ENCODE data around the gene CPNE8.

Gene CPNE8

DNA sequence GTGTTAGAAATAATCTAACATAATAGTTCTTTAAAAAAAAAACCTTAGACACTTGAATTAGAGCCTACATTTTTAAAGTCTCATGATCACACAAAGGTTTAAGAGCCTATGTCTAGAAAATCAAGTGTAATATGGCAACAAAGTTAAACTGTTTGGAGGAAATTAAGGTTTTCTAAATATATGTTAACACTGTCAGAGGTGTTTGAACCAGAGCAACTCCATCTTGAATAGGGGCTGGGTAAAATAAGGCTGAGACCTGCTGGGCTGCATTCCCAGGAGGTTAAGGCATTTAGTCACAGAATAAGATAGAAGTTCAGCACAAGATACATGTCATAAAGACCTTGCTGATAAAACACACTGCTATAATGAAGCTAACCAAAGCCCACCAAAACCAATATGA is 12.4 kb downstream of the CPNE8 start:
- no peak for DNase-seq

DNA sequence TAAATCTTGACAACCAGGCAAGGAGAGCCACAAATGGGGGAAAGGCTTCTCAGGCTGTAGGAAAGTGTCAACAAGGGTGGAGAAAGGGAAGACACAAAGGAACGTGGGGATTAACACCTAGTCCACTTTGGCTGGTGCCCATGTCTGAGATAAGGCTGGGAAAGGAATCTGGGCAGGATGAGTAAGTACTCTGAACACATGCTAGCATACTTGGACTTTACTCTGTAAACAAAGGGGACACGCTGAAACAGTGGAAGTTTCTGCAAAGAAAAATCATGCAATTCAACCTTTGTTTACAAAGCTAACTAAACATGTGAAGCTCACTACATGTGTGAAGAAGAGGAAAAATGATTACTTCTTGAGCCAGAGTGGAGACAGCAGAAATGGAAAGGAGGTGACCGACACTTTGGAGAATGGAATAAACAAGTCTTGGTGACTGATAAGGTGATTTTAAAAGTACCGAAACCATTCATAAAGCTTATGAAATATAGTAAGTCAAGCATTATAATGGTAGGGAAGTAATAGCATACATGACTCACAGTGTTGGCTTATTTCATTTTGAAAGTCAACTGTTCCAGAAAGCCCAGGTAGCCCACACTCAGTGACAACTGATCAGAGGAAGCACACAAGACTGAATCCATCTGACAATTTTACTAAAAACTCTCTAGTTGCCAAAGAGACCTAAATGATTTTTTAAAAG is 13.2 kb downstream of the CPNE8 start:
- no peak for DNase-seq

DNA sequence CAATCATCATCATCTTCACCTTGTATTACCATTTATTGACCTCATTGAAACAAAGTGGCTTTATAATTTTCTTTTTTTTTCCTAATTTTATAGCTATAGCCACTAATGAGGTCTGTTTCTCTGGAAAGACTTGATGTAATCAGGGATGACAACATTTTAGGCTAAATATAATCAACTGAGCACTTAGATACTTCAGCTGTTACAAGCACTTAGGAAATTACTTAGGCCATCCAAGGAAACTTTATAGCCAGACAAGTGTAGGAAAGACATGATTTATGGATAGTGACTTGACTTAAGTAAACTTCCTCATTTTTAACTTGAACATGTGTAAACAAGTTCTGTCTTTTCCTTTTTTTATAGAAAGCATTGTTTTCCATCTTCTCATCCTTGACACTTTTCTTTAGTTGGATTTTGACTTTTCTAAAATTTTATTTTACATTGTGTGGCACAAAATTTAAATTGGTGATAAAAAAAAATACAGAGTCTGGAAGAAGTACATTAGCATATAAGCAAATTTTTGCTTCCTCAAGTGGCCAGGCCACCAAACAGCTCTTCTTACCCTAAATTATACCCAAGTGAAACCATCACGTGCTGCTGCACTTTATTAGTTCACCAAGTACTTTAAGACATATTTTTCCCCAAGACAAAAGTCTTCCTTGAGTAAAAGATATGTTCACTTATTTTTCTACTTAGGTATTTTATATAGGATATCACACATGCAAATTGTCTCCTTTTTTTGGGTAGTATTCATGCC is 15.1 kb downstream of the CPNE8 start:
- DNase-seq: no peak

DNA sequence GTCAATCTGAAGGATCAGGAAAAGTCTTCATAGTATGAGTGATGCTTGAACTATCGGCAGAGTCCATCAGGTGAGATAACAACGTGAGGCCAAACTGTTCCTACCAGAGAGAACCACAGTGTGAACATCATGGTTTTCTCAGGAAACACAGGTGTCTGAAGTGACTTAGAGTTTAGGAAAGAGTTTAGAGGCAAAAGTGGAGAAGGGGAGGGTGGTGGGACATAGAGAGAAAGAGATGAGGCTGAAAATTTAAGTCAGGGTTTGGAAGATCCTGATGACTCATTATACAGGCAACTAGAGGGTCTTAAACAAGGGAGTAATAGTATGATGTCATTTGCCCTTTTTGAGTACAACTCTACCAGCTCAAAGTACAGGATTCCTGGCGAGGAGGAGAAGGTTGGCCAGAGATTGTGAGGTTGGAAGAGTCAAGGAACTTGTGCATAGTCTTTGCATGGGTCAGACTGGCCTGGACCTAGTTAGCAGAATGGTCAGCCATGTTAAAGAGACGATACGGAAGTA is 16.0 kb downstream of the CPNE8 start:
- DNase-seq: no peak

DNA sequence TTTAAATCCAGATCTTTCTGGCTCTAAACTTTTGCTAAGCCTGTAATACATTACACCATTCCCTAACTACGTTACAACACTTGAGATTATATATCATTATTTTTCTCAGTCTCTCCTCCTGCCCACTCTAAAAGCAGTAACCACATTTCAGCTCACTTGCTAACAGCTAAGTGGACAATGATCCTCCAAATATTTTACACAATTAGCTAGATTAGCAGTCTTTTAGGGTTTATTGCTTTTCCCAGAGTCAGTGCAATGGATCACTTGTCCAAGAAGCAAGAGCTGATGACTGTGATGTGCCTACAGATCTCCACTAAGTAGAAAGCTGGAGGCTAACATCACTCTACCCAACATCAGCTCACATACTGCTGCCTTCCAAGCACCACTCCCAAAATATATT is 17.6 kb downstream of the CPNE8 start:
- no peak for DNase-seq

DNA sequence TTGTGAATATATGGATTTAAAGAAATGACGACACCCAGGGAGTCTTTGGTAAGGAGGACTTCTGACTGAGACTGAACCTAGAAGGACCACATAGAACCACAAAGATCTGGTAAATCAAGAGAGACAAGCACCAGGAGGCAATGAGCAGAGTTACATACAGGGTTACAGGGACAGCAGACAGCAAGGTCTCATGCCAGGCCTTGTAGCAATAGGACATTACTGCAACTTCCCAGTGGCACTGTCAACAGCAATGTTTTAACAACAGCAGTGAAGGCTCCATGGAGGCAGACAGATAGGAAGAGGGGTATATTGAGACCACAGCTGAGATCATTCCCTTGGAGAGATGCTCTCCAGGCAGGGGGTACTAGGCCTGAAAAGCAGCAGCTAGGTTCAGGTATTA is 18.5 kb downstream of the CPNE8 start:
- DNase-seq: no peak

DNA sequence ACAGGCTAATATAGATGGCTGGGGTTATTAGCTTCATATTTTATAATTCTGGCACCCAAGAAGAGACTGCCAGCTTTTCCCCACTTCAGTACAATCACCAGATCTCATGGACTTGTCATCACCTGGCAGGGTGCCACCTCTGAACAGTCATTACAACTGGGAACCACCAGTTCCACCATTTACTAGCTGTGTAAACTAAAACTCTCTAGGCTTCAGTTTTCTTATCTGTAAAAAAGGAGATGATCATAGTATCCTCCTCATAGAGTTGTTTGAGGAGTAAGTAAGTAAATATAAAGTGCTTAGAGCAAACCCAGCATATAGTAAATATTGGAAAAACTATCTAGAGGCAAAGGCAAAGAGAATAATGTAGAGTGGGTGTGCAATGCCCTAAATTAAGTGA is 19.3 kb downstream of the CPNE8 start:
- peak in 1 of 2 experiments; percentile 17 for DNase-seq

DNA sequence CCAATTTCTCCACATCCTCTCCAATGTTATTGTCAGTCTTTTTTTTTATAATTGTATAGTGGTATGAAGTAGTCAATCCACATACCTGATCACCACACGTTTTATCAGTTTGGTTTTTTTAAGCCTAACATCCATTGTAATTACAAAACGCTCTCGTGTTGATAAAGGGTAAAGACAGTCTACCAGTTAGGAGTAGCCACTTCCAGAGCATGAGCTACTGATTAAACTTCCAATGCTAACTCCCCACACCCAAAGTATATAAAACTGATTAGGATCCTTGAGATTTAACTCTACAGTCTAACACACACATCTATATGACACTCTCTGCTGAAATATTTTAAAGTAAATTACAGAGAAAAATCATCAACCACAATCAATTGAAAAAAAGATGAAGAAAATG is 20.7 kb downstream of the CPNE8 start:
- DNase-seq: no peak

DNA sequence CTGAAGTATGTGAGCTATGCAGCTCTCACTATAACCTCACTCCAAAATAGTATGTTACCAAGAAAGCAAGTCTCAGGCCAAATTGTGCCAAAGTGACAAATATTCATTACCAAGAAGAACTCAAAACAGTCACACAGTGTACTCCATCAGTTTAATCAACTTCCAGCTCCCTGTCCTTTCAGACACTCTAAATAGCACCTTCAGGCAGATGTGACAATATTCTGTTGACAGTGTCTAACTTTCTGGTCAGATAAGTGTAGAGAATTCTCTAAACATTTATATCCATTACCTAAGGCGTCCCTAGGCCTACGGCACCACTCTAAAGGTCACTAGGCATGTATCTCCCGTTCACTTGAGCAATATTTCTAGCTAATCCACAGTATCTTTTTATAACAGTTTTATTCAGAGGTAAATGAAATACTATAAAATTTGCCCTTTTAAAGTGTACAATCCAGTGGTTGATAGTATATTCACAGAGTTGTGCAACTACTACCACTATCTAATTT is 21.7 kb downstream of the CPNE8 start:
- DNase-seq: no peak

DNA sequence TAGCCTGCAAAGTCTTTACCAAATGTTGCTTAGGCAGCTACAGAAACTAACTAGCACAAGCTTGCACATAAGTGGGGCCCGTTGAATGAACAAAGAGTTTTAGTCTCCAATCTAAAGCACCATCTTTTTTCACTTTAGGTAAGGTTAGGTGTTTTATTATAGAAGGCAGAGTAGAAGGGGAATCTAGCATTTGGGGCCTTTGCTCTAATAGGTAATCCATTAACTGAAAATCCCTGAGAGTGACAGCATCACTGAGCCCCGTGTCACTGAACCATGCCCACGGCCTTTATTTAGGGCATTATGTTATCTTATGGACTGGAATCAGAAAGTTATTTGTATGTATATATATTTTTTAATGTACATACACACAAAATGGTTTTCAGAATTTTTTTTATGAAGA is 25.1 kb downstream of the CPNE8 start:
- no peak for DNase-seq

DNA sequence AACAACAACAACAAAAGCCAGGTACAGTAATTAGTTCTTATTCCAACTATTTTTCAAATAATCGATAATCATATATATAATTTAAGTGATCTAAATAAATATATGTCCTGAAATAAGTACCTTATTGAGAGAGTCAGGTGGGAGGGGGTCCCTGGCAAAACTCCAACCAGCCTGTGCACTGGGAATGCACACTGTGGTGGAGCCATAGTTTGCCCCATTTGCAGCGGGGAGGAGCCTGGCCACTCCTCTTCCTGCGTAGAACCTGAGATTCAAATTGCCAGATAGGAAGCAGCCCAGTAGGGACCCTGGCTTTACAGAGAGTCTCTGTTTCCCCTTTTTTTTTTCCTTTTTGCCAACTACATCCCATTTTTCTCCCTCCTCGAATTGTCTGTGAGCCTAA is 26.4 kb downstream of the CPNE8 start:
- no peak for DNase-seq

DNA sequence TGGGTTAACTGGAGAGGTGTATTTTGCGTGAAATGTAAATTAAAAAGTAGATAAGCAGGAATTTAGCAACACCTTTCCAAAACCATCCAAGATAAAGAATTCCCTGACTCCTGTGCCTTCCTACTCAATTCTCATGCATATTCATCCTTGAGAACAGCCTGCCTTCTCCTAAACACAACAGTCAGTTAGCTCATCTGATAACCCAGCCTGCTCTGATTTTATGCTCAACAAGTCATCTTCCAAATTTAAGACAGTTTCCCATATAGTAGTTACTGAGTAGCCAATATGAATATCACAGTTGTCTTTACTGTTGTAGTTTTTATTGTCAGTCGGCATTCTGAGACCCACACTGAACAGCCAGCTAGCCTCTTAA is 27.1 kb downstream of the CPNE8 start:
- DNase-seq: no peak

DNA sequence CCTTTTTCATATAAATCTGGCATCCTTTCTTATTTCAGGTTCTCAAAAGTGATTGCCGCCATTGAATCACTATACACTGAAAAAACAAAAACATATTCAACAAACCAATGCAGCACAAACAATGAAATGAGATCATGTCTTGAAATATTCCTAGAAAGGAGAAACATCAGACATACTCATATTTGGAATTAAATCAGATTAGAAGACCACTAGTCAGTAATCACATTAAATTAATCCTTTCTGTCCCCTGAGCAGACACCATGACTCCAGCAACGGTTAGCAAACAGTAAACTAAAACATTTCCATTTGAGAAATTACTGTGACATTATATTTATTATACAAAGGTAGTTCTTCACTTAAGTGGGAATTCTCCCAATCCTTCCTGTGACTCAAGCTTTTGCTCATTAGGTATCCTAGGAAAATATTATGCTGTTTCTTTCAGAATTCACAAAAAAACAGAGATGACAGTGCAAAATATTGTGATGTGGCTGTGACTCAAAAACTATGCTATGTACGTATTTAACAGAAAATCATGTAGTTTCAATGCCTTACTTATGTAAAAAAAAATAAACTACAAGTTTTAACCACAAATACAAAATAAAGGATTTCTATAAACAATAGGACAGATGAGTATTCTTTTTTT is 29.7 kb downstream of the CPNE8 start:
- no peak for DNase-seq

DNA sequence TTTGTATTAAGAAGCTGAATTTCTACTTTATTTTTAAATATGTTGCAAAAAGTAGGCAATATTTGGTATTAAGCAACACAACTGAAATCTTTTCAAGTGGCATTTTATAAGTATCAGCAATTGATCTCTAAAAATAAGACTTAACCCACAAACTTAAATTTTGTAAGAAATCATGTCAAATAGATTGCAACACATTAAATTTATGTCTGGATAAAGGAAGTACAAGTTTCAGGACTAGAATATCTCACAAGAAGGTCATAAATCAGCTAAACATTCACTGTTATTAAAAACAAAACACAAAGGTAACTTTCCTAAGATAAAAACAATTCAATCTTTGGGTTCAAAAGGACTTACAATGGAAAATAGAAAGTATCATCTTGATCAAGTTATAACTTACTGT is 32.8 kb downstream of the CPNE8 start:
- DNase-seq: no peak

DNA sequence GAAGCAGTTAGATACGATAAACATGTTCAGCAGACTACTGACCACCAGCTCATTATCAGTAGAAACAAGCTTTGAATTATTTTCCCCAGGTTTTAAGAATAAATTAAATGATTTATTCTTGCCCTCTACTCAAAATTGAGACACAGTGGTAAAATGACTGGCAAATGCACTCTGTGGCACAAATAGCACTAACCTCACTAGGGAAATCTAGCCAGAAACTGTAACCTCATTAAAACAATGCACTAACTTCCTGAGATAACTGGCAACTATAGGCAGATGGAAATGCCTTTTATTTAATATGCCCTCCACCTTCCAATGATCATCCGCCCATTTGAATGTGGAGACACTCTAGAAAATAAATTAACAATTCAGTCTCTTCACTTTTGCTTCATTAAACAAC is 33.2 kb downstream of the CPNE8 start:
- no peak for DNase-seq

DNA sequence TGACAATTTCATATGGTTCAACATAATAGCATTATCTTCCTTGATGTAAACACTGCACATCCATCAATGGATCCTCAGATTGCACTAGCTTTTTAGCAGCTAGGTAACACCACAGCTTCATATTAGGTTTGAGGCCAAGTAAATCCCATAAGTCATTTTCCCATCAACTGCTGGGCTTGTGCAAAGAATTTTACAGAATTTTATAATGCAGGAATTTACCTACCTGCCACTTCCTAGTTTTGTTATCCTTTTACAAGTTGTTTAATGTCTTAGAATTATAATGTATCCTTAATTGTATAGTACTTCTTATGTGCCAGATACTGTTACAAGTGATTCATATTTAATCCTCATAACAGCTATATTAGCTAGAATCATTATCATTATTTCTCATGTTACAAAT is 36.4 kb downstream of the CPNE8 start:
- no peak for DNase-seq

DNA sequence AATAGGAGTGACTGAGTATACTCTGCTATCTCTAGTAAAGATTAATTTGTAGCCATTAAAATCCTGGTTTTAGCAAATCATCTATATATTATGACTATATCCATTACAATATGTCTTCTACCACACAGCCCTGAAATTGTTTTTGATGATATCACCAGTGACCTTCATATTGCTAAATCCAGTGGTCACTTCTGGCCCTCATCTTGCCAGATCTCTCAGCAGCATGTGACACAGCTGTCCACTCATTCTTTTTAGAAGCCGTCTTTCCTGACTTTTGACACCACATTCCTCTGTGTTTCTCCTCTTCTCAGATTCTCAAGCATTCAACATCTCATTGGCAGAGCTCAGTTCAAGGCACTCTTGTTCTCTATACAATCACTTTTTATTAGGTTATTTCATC is 54.9 kb downstream of the CPNE8 start:
- no peak for DNase-seq

DNA sequence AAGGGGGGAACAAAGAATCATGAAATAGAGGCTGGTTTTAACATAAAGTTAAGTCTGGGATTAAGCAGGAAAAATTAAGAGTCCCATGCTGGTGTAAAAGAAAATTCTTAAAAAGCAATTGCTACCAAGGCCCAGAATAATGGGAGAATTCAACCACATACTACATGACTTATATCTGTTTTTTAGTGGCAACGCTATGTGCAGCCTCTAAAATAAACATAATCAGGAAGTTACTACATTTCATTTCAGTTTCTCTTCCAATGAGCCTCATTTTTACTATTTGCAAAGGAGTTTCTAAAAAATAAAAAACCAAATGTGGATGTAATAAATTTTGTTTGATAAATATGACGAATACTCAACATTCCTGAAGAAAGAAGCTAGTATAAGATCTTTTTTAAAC is 58.1 kb downstream of the CPNE8 start:
- no peak for DNase-seq

DNA sequence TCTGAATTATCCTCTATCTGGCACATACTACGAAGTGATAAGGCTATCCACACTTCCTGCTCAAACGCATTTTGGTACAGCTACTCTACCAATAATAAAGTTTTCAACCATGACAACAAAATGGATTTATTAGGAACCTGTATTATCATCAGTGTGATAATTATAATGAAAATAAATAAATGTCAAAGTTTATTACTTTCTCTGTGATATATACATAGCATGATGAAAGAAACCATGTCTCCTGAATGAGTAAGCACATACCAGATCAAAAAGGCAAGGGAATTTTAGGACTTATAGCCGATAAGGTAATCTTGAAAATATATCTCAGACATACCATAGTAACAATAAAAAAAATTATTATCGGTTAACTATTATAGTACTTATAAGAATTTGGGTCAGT is 61.1 kb downstream of the CPNE8 start:
- no peak for DNase-seq

DNA sequence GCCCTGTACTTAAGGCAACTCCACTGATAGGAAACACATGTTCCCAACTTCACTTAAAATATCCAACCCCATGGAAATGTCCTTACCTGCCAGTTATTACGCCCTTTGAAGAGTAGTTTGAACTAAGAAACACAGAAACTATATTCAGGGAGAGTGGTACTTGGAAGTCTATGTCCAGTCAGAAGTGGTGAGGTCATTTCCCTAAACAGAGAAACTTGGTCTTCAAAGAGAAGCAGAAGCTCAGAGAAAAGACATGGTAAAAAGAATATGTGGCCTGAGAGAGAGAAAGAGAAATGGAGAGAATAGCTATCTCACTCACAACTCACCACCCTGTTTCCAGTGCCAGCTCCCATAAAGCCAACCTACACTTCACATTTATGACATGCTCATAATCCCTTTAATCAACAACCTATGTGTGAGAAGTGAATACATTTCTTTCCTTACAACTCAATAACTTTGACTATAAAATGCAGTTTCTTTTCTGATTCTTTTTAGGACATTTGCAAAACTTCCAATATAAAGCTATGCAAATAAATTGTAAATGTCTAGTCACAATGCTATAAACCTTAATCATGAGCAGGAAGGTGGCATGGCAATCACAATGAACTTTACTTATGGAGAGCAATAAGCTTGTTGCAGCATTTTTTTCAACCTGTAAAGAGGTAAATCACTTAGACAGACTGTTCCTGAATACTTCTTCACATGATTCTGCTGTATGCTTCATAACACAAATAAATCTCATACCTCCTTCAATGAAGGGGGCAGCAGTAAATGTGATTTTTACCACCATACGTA is 67.1 kb downstream of the CPNE8 start:
- no peak for DNase-seq

DNA sequence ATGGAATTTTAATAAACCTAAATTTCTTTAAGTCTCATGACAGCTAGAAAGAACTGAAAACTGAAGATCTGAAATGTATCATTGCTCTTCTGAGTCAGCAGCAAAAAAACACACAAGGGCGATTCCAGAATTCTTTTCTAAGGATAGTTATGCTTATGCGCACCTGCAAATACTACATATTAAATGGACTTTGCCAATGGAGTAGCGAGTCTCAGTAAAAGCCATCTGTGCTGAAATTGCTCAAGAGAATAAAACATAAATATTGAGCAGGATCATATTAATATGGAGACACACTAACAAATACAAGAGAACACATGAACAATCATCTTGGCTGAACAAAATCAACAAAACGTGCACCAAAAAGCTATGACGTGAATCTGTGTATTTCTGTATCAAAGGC is 73.7 kb downstream of the CPNE8 start:
- no peak for DNase-seq

DNA sequence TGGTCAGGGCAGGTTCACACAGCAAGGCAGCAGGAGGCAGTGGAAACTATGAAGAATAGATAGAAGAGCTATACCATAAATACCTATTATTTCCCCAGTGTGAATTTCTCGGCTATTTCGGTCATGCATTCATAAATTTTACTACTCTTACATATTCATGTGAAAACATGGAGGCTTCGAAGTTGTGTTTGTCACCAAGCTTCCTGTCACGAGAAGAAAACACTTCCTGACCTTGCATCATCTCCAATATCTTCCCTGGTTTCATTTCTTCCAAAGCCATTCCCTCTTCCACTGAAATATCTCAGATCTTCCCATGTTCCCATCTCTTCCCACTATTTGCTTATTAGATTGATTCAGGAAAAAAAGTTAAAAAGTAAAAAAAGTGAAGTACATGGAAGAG is 80.4 kb downstream of the CPNE8 start:
- no peak for DNase-seq

DNA sequence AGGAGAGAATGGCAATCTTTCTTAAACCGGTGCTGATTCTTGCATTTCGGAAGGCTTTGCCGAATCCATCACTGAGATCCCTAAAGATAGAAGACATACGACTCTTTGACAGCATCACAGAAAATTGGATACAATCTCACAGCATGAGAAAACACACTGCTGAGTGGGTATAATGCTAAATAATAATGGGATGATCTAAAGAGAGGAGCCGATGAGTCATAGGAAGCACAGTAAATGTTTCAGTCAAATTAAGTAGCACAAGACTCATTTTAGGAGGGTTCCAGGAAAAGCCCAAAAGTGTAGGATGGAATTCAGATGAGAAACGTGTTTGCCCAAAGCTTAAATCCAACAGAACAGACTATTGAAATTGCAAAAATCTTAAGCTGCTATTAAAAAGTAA is 81.7 kb downstream of the CPNE8 start:
- DNase-seq: no peak
